GM19452 (cell line): ENCODE measurements around the gene CCDC78.

Experiments used
- ATAC-seq: cut with Tn5 transposase; IDR thresholded peaks from one replicate; pipeline ENCODE4 v1.9.1; 2021; ENCODE audit not compliant: unreplicated experiment

The CCDC78 gene

GRCh38 chr16:679814-680624 is 46.2 kb downstream of the CCDC78 start, which contains the start of gene STUB1:
Gene STUB1, plus strand, starts transcription at chr16:680410. Its CDS starts 116 bp downstream, at chr16:680526.
- no peak for ATAC-seq

- no peak for ATAC-seq
Measured at GRCh38 chr16:678858-679813, 47.1 kb downstream of the CCDC78 start.

DNA sequence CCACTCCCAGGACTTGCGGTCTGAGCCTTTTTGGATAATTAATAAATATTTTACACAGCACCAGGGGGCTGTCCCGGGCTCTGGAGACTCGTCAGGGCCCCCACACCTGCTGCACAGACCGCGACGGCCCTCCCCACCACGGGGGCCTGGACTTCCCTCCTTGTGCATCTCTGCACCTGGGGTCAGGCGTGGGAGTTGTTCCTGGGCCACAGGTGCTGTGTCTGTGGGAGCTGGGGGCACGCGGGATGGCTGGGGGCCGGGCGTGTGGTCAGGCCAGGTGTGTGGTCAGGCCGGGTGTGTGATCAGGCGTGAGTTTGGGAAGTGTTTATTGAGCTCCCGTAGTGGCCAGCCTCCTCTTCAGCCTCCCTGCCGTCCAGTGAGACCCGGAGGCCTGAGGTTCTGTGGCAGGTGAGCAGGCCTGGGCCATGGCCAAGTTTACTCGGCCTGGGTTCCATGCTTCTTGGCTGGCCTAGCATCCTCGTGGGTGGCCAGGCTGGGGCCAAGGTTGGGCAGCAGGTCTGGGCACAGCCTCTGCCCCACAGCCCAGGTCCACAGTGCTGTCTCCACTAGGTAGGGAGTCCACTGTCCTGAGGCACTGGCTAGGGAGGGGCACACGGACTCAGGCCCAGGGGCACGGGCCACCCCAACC is 47.9 kb downstream of the CCDC78 start:
- no peak for ATAC-seq

- no peak for ATAC-seq
Measured at GRCh38 chr16:677316-678190, 48.7 kb downstream of the CCDC78 start.

DNA sequence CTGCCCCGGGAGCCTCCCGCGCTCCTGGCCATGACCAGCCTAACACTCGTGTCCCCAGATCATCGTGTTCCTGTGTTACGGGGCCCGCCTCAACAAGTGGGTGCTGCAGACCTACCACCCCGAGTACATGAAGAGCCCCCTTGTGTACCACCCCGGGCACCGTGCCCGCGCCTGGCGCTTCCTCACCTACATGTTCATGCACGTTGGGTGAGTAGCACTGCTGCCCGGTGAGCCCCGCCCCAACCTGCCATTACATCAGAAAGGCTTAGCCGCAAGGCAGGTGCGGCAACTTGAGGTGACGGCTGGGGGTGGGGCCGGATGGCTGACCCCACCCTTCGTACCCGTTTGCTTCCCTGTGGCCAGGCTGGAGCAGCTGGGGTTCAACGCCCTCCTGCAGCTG is 49.3 kb downstream of the CCDC78 start:
- no peak for ATAC-seq

DNA sequence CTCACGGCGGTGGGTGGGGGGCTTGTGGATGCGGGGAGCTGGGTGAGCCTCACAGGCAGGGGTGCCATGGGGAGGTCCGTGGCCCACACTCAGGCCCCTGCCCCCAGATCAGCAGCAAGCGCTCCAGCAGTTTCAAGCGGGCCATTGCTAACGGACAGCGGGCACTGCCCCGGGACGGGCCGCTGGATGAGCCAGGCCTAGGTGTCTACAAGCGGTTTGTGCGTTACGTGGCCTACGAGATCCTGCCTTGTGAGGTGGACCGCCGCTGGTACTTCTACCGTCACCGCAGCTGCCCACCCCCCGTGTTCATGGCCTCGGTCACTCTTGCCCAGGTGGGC is 49.7 kb downstream of the CCDC78 start:
- no peak for ATAC-seq

DNA sequence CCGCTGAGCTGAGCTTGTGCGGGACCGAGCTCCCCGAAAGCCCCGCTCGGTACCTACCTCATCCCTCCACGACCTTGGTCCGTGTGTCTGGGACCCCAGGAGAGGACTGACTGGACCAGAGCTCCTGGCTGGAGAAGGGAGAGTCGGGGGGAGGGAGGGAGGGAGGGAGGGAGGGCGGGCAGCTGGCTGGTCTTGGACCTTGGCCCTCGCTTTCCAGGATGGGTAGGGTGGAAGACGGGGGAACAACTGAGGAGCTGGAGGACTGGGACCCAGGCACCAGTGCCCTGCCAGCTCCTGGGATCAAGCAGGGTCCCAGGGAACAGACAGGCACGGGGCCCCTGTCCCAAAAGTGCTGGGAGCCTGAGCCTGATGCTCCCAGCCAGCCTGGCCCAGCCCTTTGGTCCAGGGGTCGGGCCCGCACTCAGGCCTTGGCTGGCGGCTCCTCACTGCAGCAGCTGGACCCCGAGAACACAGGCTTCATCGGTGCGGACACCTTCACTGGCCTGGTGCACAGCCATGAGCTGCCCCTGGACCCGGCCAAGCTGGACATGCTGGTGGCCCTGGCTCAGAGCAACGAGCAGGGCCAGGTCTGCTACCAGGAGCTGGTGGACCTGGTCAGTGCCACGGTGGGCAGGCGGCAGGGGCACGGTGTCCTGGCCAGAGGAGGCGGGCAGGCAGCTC is 50.2 kb downstream of the CCDC78 start:
- ATAC-seq = no peak

GRCh38 chr16:674968-675883 is 51.0 kb downstream of the CCDC78 start, which contains the start of gene RHBDL1:
Gene RHBDL1, plus strand, starts transcription at chr16:675671. Its CDS starts 120 bp downstream, at chr16:675791.
- ATAC-seq = no peak

GRCh38 chr16:674214-674881 is 51.9 kb downstream of the CCDC78 start:
- ATAC-seq = no peak

DNA sequence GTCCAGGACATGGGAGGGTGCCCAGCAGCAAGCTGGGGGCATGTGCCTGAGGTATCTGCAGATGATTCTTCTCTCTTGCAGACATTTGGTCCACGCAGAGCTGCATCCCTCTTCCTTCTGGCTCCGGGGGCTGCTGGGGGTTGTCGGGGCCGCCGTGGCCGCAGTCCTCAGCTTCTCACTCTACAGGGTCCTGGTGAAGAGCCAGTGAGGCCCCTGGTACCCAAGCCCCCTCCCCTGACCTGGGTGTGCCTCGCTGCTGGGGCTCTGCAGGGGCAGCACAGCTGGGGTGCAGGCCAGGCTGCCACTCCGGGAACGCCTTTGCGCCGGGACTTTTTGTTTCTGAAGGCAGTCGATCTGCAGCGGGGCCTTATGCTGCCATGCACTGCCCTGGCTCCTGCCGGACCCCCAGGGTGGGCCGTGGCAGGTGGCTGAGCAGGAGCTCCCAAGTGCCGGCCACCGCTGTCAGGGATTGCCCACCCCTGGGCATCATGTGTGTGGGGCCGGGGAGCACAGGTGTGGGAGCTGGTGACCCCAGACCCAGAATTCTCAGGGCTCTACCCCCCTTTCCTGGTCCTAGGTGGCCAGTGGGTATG is 52.7 kb downstream of the CCDC78 start:
- ATAC-seq = no peak

DNA sequence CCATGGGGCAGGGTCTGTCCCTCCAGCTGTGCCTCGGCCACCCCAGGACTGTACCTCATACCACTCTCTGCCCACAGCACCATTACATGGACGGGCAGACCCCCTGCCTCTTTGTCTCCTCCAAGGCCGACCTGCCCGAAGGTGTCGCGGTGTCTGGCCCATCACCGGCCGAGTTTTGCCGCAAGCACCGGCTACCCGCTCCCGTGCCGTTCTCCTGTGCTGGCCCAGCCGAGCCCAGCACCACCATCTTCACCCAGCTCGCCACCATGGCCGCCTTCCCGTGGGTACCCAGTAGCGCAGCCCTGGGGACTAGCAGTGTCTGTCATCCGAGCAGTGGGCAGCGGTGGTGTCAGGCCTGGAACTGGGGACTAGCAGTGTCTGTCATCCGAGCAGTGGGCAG is 53.4 kb downstream of the CCDC78 start:
- no peak for ATAC-seq
